GM21619 (cell line): ENCODE measurements around the gene RNASEH1.
"Not testable (repeated sequence)": the region's sequence is repeated elsewhere in the genome, so short reads cannot be mapped to it uniquely, and the experiment has no call there.

ENCODE experiments used
- ATAC-seq: cut with Tn5 transposase; IDR thresholded peaks from one replicate; pipeline ENCODE4 v1.9.1; 2021; ENCODE audit not compliant: unreplicated experiment

The RNASEH1 gene

DNA sequence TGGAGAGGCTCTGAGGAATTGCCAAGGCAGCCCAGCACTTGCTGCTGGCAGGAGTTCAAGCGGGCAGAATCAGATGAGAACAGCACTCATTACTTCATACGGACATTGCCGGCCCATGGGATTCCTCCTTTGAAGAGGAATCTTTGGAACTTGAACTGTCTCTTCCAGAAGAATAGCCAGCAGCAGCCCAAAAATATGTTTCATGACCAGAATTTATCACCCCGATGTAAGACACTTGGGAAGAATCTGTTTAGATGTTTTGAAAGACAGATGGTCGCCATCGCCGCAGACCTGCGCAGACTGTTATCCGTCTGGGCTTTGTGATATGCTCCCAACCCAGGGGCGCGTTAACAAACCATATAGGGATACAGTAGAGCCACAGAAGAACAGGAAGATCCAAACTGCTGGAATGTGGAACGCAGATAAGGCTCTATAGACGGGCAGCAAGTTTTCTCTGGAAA lies 35.1 kb downstream of the RNASEH1 start:
- ATAC-seq: no peak

DNA sequence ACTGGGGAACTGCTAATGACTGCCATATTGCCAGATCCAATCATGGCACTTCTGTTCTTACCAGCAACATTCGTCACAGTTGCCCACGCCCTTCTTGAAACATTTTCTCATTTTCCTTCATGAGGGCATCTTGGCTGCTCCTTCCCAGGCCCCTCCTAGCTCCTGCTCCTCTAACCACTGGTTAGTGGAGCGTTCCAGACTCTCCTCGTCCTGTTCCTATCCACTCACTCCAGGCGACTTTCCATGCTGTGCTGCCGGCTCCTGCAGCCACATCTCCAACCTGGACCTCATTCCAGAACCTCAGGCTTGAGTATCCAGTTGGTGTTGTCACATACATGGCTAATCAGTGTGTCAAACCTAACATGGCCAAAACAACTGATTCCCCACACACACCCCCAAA lies 37.5 kb downstream of the RNASEH1 start:
- ATAC-seq: no peak

GRCh38 chr2:3519255-3520205 lies 38.6 kb downstream of the RNASEH1 start, which contains the start of gene ADI1:
Gene ADI1 (minus strand): TSS chr2:3519531. CDS start chr2:3519487, 44 bp downstream.
- peak; percentile 72 for ATAC-seq

- peak; percentile 76 for ATAC-seq
Measured at GRCh38 chr2:3518496-3519254, 39.5 kb downstream of the RNASEH1 start.

- no peak for ATAC-seq
Measured at GRCh38 chr2:3517948-3518495, 40.1 kb downstream of the RNASEH1 start.

DNA sequence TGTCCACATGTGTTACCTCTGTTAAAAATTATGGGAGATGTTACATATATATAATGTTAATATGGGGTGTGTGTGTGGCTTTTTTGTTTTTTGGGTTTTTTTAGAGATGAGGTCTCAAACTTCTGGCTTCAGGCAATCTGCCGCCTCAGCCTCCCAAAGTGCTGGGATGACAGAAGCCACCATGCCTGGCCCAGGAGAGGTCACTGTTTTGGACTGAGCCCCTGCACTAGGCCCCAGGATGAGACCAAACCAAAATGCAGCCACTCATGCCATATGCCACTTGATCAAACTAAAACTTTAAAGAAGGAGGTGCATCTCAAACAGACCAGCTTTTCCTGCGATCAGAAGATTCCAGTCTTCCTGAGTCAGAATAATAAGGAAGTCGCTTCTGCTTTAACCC lies 41.3 kb downstream of the RNASEH1 start:
- ATAC-seq: no peak

DNA sequence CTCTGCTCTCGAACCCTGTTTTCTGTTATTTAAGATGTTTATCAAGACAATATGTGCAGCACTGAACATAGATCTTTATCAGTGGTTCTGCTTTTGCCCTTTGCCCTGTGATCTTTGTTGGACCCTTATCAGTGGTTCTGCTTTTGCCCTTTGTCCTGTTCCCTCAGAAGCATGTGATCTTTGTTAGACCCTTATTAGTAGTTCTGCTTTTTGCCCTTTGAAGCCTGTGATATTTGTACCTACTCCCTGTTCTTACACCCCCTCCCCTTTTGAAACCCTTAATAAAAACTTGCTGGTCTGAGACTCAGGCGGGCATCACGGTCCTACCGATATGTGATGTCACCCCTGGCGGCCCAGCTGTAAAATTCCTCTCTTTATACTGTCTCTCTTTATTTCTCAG lies 42.7 kb downstream of the RNASEH1 start:
- ATAC-seq: not testable (repeated sequence)

GRCh38 chr2:3513026-3513810 lies 44.9 kb downstream of the RNASEH1 start:
- ATAC-seq: no peak

DNA sequence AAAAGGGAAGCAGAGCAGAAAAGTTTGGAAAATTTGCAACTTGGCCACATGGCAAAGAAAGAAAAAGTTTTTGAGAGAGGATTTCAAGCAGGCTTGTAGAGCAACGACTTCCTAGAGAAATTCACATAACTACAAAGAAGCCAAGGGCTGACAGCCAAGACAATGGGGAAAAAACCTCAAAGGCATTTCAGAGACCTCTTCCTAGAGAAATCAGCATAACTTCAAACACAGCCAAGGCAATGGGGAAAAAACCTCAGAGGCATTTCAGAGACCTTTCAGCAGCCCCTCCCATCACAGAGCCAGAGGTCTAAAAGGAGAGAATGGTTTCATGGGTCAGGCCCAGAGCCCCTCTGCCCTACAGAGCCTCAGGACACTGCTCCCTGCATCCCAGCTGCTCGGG lies 46.0 kb downstream of the RNASEH1 start:
- ATAC-seq: no peak

GRCh38 chr2:3505771-3506170 lies 52.4 kb downstream of the RNASEH1 start:
- ATAC-seq: no peak

GRCh38 chr2:3504741-3505140 lies 53.4 kb downstream of the RNASEH1 start:
- no peak for ATAC-seq

DNA sequence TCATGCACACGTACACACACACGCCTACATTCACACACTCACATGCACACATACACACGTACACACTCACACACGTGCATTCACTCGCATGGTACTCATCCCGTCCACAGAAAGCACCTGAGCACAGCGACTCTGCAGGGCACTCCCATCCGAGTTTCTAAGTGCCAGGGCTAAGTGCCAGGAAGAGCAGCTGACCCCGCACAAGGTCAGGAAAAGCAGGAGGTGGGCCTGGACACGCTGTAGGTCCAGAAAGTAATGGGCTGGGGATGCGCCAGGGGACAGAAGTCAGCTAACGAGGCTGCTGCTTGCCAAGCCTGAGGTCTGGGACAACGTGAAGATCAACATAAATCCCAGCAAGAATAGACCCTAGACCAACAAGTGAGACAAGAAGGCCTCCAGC lies 54.6 kb downstream of the RNASEH1 start:
- ATAC-seq: no peak

GRCh38 chr2:3503046-3503445 lies 55.1 kb downstream of the RNASEH1 start:
- ATAC-seq: no peak

- no peak for ATAC-seq
Measured at GRCh38 chr2:3500326-3500899, 57.7 kb downstream of the RNASEH1 start.

GRCh38 chr2:3498783-3499394 lies 59.2 kb downstream of the RNASEH1 start:
- ATAC-seq: no peak

- ATAC-seq: not testable (repeated sequence)
Measured at GRCh38 chr2:3496708-3497080, 61.4 kb downstream of the RNASEH1 start.
